SU-DHL-6 (cell line): ENCODE measurements around the gene ZNF81.

Experiments
- H2AFZ ChIP-seq: fragments of 200-600 bp; sonication (generic); 2 replicates; pipeline ENCODE4 v1.6.1; 2014; ENCODE audit warnings: low read depth, mild to moderate bottlenecking, moderate library complexity, mixed read lengths, antibody characterized with exemption, low read length; ENCODE audit not compliant: severe bottlenecking
- H3F3A ChIP-seq: fragments of 200-600 bp; shearing (Covaris generic); 2 replicates; pipeline ENCODE4 v1.6.0; 2016; ENCODE audit warnings: antibody characterized with exemption, mild to moderate bottlenecking; ENCODE audit not compliant: insufficient read depth
- H3K27ac ChIP-seq: fragments of 200-600 bp; sonication (generic); 2 replicates; pipeline ENCODE4 v1.5.1; 2016; ENCODE audit warnings: low read depth, mild to moderate bottlenecking, low read length, moderate library complexity, mixed read lengths
- H3K27me3 ChIP-seq: fragments of 200-600 bp; sonication (generic), shearing (Covaris generic); 2 replicates; pipeline ENCODE4 v1.6.0; 2014; ENCODE audit warnings: mild to moderate bottlenecking, low read length
- H3K36me3 ChIP-seq: fragments of 200-600 bp; sonication (generic); 2 replicates; pipeline ENCODE4 v1.6.1; 2014; ENCODE audit warnings: mild to moderate bottlenecking, low read length, mixed read lengths
- H3K4me2 ChIP-seq: fragments of 300-600, 200-600 bp; shearing (Covaris generic), sonication (generic); 2 replicates; pipeline ENCODE4 v1.6.0; 2014; ENCODE audit warnings: low read length, low read depth, mild to moderate bottlenecking; ENCODE audit not compliant: poor library complexity, severe bottlenecking
- H3K4me3 ChIP-seq: fragments of 200-600 bp; sonication (generic); 2 replicates; pipeline ENCODE4 v1.5.1; 2014; ENCODE audit warnings: antibody characterized with exemption, low read length, mild to moderate bottlenecking, mixed read lengths; ENCODE audit not compliant: insufficient read depth, poor library complexity, severe bottlenecking
- H3K79me2 ChIP-seq: fragments of 200-600 bp; sonication (generic); 2 replicates; pipeline ENCODE4 v1.6.1; 2014; ENCODE audit warnings: mild to moderate bottlenecking, low read length, moderate library complexity; ENCODE audit not compliant: insufficient read depth
- H3K9ac ChIP-seq: fragments of 200-600 bp; sonication (generic); 2 replicates; pipeline ENCODE4 v1.7.0; 2014; ENCODE audit warnings: mild to moderate bottlenecking, low read length
- H3K9me2 ChIP-seq: fragments of 200-600 bp; sonication (generic); replicated peaks from 2 replicates; pipeline ENCODE4 v1.6.1; 2014; ENCODE audit warnings: low read length; ENCODE audit not compliant: insufficient read depth
- H3K9me3 ChIP-seq: fragments of 200-600 bp; sonication (generic); 2 replicates; pipeline ENCODE4 v1.6.1; 2014; ENCODE audit warnings: low read length, mixed read lengths; ENCODE audit not compliant: insufficient read depth
- H4K20me1 ChIP-seq: fragments of 200-600 bp; sonication (generic); 2 replicates; pipeline ENCODE4 v1.6.1; 2014; ENCODE audit warnings: low read depth, mild to moderate bottlenecking, antibody characterized with exemption, low read length, moderate library complexity, mixed read lengths
- CTCF ChIP-seq: fragments of 200-600 bp; sonication (generic); IDR thresholded peaks from one replicate; pipeline ENCODE4 v1.5.1; 2017; ENCODE audit warnings: antibody characterized with exemption, mild to moderate bottlenecking, low read length, moderate library complexity; ENCODE audit not compliant: insufficient read depth, poor library complexity, severe bottlenecking
- EZH2phosphoT487 ChIP-seq: fragments of 200-600 bp; sonication (generic), shearing (Covaris generic); conservative IDR thresholded peaks from 2 replicates; pipeline ENCODE4 v1.6.1; 2018; ENCODE audit warnings: mild to moderate bottlenecking, antibody characterized with exemption, low read length, moderate library complexity, mixed read lengths

The ZNF81 gene

GRCh38 chrX:47933946-47934345 is 97.2 kb downstream of the ZNF81 start:
- H3K27ac ChIP-seq: no peak overlapping the region
- no peaks in the 10 kb centered on the region for H3K36me3 ChIP-seq
- no peak overlapping the region for H3K9ac ChIP-seq
- TF ChIP-seq EZH2phosphoT487: no peak
- TF ChIP-seq CTCF: no peak
- peaks cover 12% of the 10 kb centered on the region for H3F3A ChIP-seq
- no peaks in the 10 kb centered on the region for H4K20me1 ChIP-seq
- no peaks in the 10 kb centered on the region for H3K9me2 ChIP-seq
- H3K4me3 ChIP-seq: no peak overlapping the region
- H3K9me3 ChIP-seq: no peaks in the 10 kb centered on the region
- H3K79me2 ChIP-seq: no peaks in the 10 kb centered on the region
- H3K4me2 ChIP-seq: no peak overlapping the region
- H2AFZ ChIP-seq: no peak overlapping the region
- no peaks in the 10 kb centered on the region for H3K27me3 ChIP-seq

- Histone ChIP-seq H3K4me3 (peak overlapping the region; percentile 43), H3K79me2 (no peaks in the 10 kb centered on the region), H3K4me2 (peak overlapping the region; percentile 83), H3K9me3 (no peaks in the 10 kb centered on the region), H2AFZ (peak overlapping the region; percentile 51), H3K9me2 (no peaks in the 10 kb centered on the region), H3F3A (peaks cover 13% of the 10 kb centered on the region), H3K9ac (peak overlapping the region; percentile 45), H4K20me1 (no peaks in the 10 kb centered on the region), H3K36me3 (no peaks in the 10 kb centered on the region), H3K27ac (peak overlapping the region; percentile 94), H3K27me3 (no peaks in the 10 kb centered on the region)
- no peak for TF ChIP-seq EZH2phosphoT487
- no peak for TF ChIP-seq CTCF
Observed at GRCh38 chrX:47936224-47936939, 99.7 kb downstream of the ZNF81 start.

- no peaks in the 10 kb centered on the region for H3K36me3 ChIP-seq
- H3K4me3 ChIP-seq: peak overlapping the region; percentile 33
- no peaks in the 10 kb centered on the region for H3K27me3 ChIP-seq
- peak overlapping the region; percentile 45 for H3K9ac ChIP-seq
- H4K20me1 ChIP-seq: no peaks in the 10 kb centered on the region
- no peaks in the 10 kb centered on the region for H3K79me2 ChIP-seq
- peaks cover 18% of the 10 kb centered on the region for H3F3A ChIP-seq
- no peak overlapping the region for H2AFZ ChIP-seq
- TF ChIP-seq EZH2phosphoT487 (no peak), CTCF (no peak)
- H3K27ac ChIP-seq: peak overlapping the region; percentile 94
- H3K9me2 ChIP-seq: no peaks in the 10 kb centered on the region
- H3K4me2 ChIP-seq: peak overlapping the region; percentile 83
- no peaks in the 10 kb centered on the region for H3K9me3 ChIP-seq
Observed at GRCh38 chrX:47936940-47937317, 100.2 kb downstream of the ZNF81 start.
